ENCODE results near the gene SETD5. TPM values are rescaled to one million over a fixed set of nuclear protein-coding genes. Genes with fewer than 3 reads are reported as not detected.

Gene SETD5
- total RNA-seq, 1 experiment from 2014 or later = 151 TPM

DNA sequence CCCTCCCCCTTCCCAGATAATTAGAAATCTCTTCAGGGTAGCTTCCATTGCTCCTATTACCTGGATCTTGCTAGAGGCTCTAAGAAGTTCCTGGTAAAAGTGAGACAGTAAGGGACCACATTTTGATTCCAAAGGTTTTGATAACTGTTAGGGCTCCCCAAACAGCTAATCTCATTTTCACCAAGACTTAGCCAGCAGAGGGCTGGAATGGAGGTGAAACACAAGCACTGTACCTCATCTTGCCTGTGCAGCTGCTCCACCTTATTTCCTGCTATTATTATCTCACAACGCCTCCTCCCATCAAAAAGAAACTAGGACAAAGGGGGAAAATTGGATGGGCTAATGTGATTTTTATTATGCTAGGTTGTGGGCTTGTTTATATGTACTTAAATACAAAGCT lies 7.3 kb downstream of the SETD5 start:
- no peak overlapping the region for H3K4me3 ChIP-seq (ENCODE audit: low read depth, low read length, poor library complexity, severe bottlenecking)
- POLR2A ChIA-PET (ENCODE audit: low non-redundant PET) = no interaction called here
- DNase-seq (ENCODE audit: low spot score) = no peak
- TF ChIP-seq, protein P1, sequence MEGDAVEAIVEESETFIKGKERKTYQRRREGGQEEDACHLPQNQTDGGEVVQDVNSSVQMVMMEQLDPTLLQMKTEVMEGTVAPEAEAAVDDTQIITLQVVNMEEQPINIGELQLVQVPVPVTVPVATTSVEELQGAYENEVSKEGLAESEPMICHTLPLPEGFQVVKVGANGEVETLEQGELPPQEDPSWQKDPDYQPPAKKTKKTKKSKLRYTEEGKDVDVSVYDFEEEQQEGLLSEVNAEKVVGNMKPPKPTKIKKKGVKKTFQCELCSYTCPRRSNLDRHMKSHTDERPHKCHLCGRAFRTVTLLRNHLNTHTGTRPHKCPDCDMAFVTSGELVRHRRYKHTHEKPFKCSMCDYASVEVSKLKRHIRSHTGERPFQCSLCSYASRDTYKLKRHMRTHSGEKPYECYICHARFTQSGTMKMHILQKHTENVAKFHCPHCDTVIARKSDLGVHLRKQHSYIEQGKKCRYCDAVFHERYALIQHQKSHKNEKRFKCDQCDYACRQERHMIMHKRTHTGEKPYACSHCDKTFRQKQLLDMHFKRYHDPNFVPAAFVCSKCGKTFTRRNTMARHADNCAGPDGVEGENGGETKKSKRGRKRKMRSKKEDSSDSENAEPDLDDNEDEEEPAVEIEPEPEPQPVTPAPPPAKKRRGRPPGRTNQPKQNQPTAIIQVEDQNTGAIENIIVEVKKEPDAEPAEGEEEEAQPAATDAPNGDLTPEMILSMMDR (conservative IDR thresholded peaks at IDR 0.05; ENCODE audit: low read depth, low read length) = no peak
- TF ChIP-seq EZH2 (IDR thresholded peaks at IDR 0.05; ENCODE audit: borderline replicate concordance, low read depth, low read length, poor library complexity, severe bottlenecking) = no peak
- intact Hi-C loops (cut with micrococcal nuclease; ENCODE audit: unreplicated experiment) = no loop called here
- H3K36me3 ChIP-seq (ENCODE audit: insufficient read depth, low read length, poor library complexity, severe bottlenecking) = no peaks in the 10 kb centered on the region
- H3K27ac ChIP-seq (ENCODE audit: low read depth, low read length, poor library complexity, severe bottlenecking) = no peak overlapping the region
- no peaks in the 10 kb centered on the region for H3K9me3 ChIP-seq (ENCODE audit: low read depth, low read length, poor library complexity, severe bottlenecking)
- CTCF ChIA-PET = no interaction called here
- no peaks in the 10 kb centered on the region for H3K27me3 ChIP-seq (replicated peaks; ENCODE audit: insufficient read depth, low read depth, low read length, poor library complexity)
- H3K4me1 ChIP-seq (ENCODE audit: insufficient read depth, low read length, poor library complexity, severe bottlenecking) = peaks cover 61% of the 10 kb centered on the region
- no TSS peak for BruUV-seq (replicated peaks)

DNA sequence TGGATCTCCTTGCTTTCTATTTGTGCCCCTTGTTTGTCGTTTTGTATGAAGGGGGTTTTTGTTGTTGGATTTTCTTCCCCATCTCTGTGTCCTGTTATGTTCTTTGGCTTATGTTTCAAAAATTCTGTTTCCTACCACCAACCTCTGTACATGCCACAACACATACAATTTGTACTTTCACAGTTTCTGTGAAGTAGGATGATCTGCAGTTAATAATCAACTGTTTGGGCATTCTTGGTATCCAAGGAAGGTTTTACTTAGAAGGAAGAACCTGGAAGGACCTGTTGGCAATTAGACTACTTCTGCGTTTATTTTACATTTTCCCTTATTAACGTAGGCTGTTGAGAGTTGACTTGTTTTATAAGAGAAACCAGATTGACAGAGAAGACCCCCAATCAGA lies 8.3 kb downstream of the SETD5 start:
- no peak for DNase-seq (ENCODE audit: low spot score)
- H3K36me3 ChIP-seq (ENCODE audit: insufficient read depth, low read length, poor library complexity, severe bottlenecking) = no peaks in the 10 kb centered on the region
- no peak for TF ChIP-seq EZH2 (IDR thresholded peaks at IDR 0.05; ENCODE audit: borderline replicate concordance, low read depth, low read length, poor library complexity, severe bottlenecking)
- TF ChIP-seq, protein P1 (conservative IDR thresholded peaks at IDR 0.05; ENCODE audit: low read depth, low read length) = no peak
- ChIA-PET CTCF (no interaction called here), POLR2A (ENCODE audit: low non-redundant PET) (no interaction called here)
- H3K4me3 ChIP-seq (ENCODE audit: low read depth, low read length, poor library complexity, severe bottlenecking) = no peak overlapping the region
- intact Hi-C loops (cut with micrococcal nuclease; ENCODE audit: unreplicated experiment) = no loop called here
- H3K27ac ChIP-seq (ENCODE audit: low read depth, low read length, poor library complexity, severe bottlenecking) = no peak overlapping the region
- peaks cover 50% of the 10 kb centered on the region for H3K4me1 ChIP-seq (ENCODE audit: insufficient read depth, low read length, poor library complexity, severe bottlenecking)
- H3K27me3 ChIP-seq (replicated peaks; ENCODE audit: insufficient read depth, low read depth, low read length, poor library complexity) = no peaks in the 10 kb centered on the region
- no peaks in the 10 kb centered on the region for H3K9me3 ChIP-seq (ENCODE audit: low read depth, low read length, poor library complexity, severe bottlenecking)
- BruUV-seq (replicated peaks) = no TSS peak

DNA sequence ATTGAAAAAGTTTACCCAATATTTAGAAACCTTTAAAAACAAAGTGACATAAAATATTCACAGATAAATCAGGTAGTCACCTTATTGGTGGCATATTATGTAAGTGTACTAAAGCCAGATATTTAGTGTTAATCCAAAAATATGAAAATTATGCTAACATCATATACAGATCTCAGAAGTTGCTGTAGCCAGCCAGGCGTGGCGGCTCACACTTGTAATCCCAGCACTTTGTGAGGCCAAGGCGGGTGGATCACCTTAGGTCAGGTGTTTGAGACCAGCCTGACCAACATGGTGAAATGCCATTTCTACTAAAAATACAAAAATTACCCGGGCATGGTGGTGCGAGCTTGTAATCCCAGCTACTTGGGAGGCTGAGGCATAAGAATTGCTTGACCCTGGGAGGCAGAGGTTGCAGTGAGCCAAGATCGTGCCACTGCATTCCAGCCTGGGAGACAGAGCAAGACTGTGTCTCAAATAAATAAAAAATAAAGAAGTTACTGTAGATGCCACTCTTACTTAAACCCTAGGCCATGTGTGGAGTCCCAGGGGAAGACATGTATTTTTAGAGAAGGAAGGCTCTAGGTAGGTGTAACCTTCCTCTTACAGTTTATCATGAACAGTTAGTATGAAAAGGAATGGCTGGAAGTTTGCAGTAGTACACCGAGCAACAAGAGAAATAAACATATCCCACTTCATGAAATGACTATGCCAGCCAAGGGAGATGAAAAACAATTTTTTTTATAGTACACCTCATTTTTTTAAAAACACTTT lies 9.6 kb downstream of the SETD5 start:
- ChIA-PET POLR2A (ENCODE audit: low non-redundant PET) (no interaction called here), CTCF (no interaction called here)
- H3K4me3 ChIP-seq (ENCODE audit: low read depth, low read length, poor library complexity, severe bottlenecking) = no peak overlapping the region

More for the DNA sequence above, 9.6 kb downstream of the SETD5 start:
- TF ChIP-seq EZH2 (IDR thresholded peaks at IDR 0.05; ENCODE audit: borderline replicate concordance, low read depth, low read length, poor library complexity, severe bottlenecking) = no peak
- TF ChIP-seq, protein P1 (conservative IDR thresholded peaks at IDR 0.05; ENCODE audit: low read depth, low read length) = no peak
- H3K27me3 ChIP-seq (replicated peaks; ENCODE audit: insufficient read depth, low read depth, low read length, poor library complexity) = no peaks in the 10 kb centered on the region
- intact Hi-C loops (cut with micrococcal nuclease; ENCODE audit: unreplicated experiment) = no loop called here
- BruUV-seq (replicated peaks) = no TSS peak
- peaks cover 37% of the 10 kb centered on the region for H3K4me1 ChIP-seq (ENCODE audit: insufficient read depth, low read length, poor library complexity, severe bottlenecking)
- no peak for DNase-seq (ENCODE audit: low spot score)
- no peaks in the 10 kb centered on the region for H3K36me3 ChIP-seq (ENCODE audit: insufficient read depth, low read length, poor library complexity, severe bottlenecking)
- H3K9me3 ChIP-seq (ENCODE audit: low read depth, low read length, poor library complexity, severe bottlenecking) = no peaks in the 10 kb centered on the region
- no peak overlapping the region for H3K27ac ChIP-seq (ENCODE audit: low read depth, low read length, poor library complexity, severe bottlenecking)

Measured in A673 (cell line).